SU-DHL-6 (cell line): Measurements from ENCODE around the gene RBM23.

Source experiments
- H2AFZ ChIP-seq: fragments of 200-600 bp; sonication (generic); 2 replicates; pipeline ENCODE4 v1.6.1; 2014; ENCODE audit warnings: low read depth, mild to moderate bottlenecking, moderate library complexity, mixed read lengths, antibody characterized with exemption, low read length; ENCODE audit not compliant: severe bottlenecking
- H3F3A ChIP-seq: fragments of 200-600 bp; shearing (Covaris generic); 2 replicates; pipeline ENCODE4 v1.6.0; 2016; ENCODE audit warnings: antibody characterized with exemption, mild to moderate bottlenecking; ENCODE audit not compliant: insufficient read depth
- H3K27ac ChIP-seq: fragments of 200-600 bp; sonication (generic); 2 replicates; pipeline ENCODE4 v1.5.1; 2016; ENCODE audit warnings: low read depth, mild to moderate bottlenecking, low read length, moderate library complexity, mixed read lengths
- H3K27me3 ChIP-seq: fragments of 200-600 bp; sonication (generic), shearing (Covaris generic); 2 replicates; pipeline ENCODE4 v1.6.0; 2014; ENCODE audit warnings: mild to moderate bottlenecking, low read length
- H3K36me3 ChIP-seq: fragments of 200-600 bp; sonication (generic); 2 replicates; pipeline ENCODE4 v1.6.1; 2014; ENCODE audit warnings: mild to moderate bottlenecking, low read length, mixed read lengths
- H3K4me2 ChIP-seq: fragments of 300-600, 200-600 bp; shearing (Covaris generic), sonication (generic); 2 replicates; pipeline ENCODE4 v1.6.0; 2014; ENCODE audit warnings: low read length, low read depth, mild to moderate bottlenecking; ENCODE audit not compliant: poor library complexity, severe bottlenecking
- H3K4me3 ChIP-seq: fragments of 200-600 bp; sonication (generic); 2 replicates; pipeline ENCODE4 v1.5.1; 2014; ENCODE audit warnings: antibody characterized with exemption, low read length, mild to moderate bottlenecking, mixed read lengths; ENCODE audit not compliant: insufficient read depth, poor library complexity, severe bottlenecking
- H3K79me2 ChIP-seq: fragments of 200-600 bp; sonication (generic); 2 replicates; pipeline ENCODE4 v1.6.1; 2014; ENCODE audit warnings: mild to moderate bottlenecking, low read length, moderate library complexity; ENCODE audit not compliant: insufficient read depth
- H3K9ac ChIP-seq: fragments of 200-600 bp; sonication (generic); 2 replicates; pipeline ENCODE4 v1.7.0; 2014; ENCODE audit warnings: mild to moderate bottlenecking, low read length
- H3K9me2 ChIP-seq: fragments of 200-600 bp; sonication (generic); replicated peaks from 2 replicates; pipeline ENCODE4 v1.6.1; 2014; ENCODE audit warnings: low read length; ENCODE audit not compliant: insufficient read depth
- H3K9me3 ChIP-seq: fragments of 200-600 bp; sonication (generic); 2 replicates; pipeline ENCODE4 v1.6.1; 2014; ENCODE audit warnings: low read length, mixed read lengths; ENCODE audit not compliant: insufficient read depth
- H4K20me1 ChIP-seq: fragments of 200-600 bp; sonication (generic); 2 replicates; pipeline ENCODE4 v1.6.1; 2014; ENCODE audit warnings: low read depth, mild to moderate bottlenecking, antibody characterized with exemption, low read length, moderate library complexity, mixed read lengths
- EZH2phosphoT487 ChIP-seq: fragments of 200-600 bp; sonication (generic), shearing (Covaris generic); conservative IDR thresholded peaks from 2 replicates; pipeline ENCODE4 v1.6.1; 2018; ENCODE audit warnings: mild to moderate bottlenecking, antibody characterized with exemption, low read length, moderate library complexity, mixed read lengths
- TF ChIP-seq, protein P1 (sequence below): fragments of 200-600 bp; sonication (generic); IDR thresholded peaks from one replicate; pipeline ENCODE4 v1.5.1; 2017; ENCODE audit warnings: antibody characterized with exemption, mild to moderate bottlenecking, low read length, moderate library complexity; ENCODE audit not compliant: insufficient read depth, poor library complexity, severe bottlenecking

RBM23 gene

DNA sequence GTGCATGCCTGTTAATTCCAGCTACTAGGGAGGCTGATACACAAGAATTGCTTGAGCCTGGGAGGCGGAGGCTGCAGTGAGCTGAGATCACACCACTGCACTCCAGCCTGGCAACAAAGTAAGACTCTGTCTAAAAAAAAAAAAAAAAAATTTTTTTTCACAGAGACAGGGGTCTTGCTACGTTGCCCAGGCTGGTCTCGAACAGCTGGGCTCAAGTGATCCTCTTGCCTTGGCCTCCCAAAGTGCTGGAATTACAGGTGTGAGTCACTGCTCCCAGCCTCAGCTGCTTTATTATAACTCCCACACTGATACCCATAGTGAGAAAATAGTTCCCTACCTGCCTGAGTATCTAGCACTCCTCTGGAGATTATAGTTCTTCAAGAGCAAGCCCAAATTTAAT, 26.7 kb upstream of the RBM23 start:
- H3K4me2 ChIP-seq: no peak overlapping the region
- no peak for TF ChIP-seq EZH2phosphoT487
- TF ChIP-seq, protein P1, sequence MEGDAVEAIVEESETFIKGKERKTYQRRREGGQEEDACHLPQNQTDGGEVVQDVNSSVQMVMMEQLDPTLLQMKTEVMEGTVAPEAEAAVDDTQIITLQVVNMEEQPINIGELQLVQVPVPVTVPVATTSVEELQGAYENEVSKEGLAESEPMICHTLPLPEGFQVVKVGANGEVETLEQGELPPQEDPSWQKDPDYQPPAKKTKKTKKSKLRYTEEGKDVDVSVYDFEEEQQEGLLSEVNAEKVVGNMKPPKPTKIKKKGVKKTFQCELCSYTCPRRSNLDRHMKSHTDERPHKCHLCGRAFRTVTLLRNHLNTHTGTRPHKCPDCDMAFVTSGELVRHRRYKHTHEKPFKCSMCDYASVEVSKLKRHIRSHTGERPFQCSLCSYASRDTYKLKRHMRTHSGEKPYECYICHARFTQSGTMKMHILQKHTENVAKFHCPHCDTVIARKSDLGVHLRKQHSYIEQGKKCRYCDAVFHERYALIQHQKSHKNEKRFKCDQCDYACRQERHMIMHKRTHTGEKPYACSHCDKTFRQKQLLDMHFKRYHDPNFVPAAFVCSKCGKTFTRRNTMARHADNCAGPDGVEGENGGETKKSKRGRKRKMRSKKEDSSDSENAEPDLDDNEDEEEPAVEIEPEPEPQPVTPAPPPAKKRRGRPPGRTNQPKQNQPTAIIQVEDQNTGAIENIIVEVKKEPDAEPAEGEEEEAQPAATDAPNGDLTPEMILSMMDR: no peak
- no peak overlapping the region for H3K4me3 ChIP-seq
- no peak overlapping the region for H2AFZ ChIP-seq
- no peaks in the 10 kb centered on the region for H4K20me1 ChIP-seq
- H3K27ac ChIP-seq: no peak overlapping the region
- 0 out of 2 replicates have a peak, but pooled peaks cover 3% of the 10 kb centered on the region for H3F3A ChIP-seq
- H3K79me2 ChIP-seq: no peaks in the 10 kb centered on the region
- no peaks in the 10 kb centered on the region for H3K27me3 ChIP-seq
- no peak overlapping the region for H3K9ac ChIP-seq
- no peaks in the 10 kb centered on the region for H3K9me3 ChIP-seq
- H3K36me3 ChIP-seq: 0 out of 2 replicates have a peak, but pooled peaks cover 7% of the 10 kb centered on the region
- no peaks in the 10 kb centered on the region for H3K9me2 ChIP-seq

DNA sequence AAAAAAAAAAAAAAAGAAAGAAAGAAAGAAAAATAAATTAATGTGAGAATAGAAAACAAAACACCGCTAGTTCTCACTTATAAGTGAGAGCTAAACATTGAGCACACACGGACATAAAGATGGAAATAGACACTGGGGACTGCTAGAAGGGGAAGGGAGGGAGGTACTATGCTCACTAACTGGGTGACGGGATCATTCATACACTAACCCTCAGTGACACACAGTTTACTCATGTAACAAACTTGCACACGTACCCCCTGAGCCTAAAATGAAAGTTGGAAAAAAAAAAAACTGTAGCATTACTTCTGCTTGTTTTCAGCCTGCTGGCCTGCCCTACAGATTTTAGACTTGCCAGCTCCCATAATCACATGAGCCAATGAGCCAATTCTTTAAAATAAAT, 20.7 kb upstream of the RBM23 start:
- H3K4me3 ChIP-seq: no peak overlapping the region
- H3K27ac ChIP-seq: no peak overlapping the region
- H3K36me3 ChIP-seq: no peaks in the 10 kb centered on the region; the same call in 1 of the 2 replicates
- H3K79me2 ChIP-seq: no peaks in the 10 kb centered on the region
- no peak overlapping the region for H3K4me2 ChIP-seq
- no peaks in the 10 kb centered on the region for H3K9me2 ChIP-seq
- no peaks in the 10 kb centered on the region for H4K20me1 ChIP-seq
- H3K9me3 ChIP-seq: no peaks in the 10 kb centered on the region
- TF ChIP-seq, protein P1: no peak
- TF ChIP-seq EZH2phosphoT487: no peak
- H3F3A ChIP-seq: no peaks in the 10 kb centered on the region
- H2AFZ ChIP-seq: no peak overlapping the region
- no peak overlapping the region for H3K9ac ChIP-seq
- no peaks in the 10 kb centered on the region for H3K27me3 ChIP-seq

DNA sequence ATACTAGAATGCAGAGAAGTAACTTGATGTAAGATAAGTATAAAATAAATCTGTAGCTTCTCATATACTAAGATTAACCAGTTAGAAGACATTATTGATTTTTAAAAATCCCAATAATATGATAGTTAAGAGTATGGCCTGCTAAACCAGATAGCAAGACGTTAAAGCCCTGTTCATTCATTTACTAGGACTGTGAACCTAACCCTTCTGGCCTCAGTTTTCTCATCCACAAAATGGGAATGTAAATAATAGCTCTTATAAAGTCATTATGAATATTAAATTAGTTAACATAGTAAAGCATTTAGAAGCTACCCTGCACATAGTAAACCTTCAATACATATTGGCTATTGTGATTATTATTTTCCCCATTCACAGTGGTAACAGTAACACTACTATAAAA, 16.2 kb upstream of the RBM23 start:
- no peaks in the 10 kb centered on the region for H3K79me2 ChIP-seq
- H4K20me1 ChIP-seq: no peaks in the 10 kb centered on the region
- H3K27me3 ChIP-seq: no peaks in the 10 kb centered on the region
- no peaks in the 10 kb centered on the region; the same call in 1 of the 2 replicates for H3K36me3 ChIP-seq
- no peak overlapping the region for H3K27ac ChIP-seq
- no peaks in the 10 kb centered on the region for H3K9me2 ChIP-seq
- H3K9ac ChIP-seq: no peak overlapping the region
- H2AFZ ChIP-seq: no peak overlapping the region
- no peaks in the 10 kb centered on the region for H3K9me3 ChIP-seq
- no peak for TF ChIP-seq EZH2phosphoT487
- peaks cover 6% of the 10 kb centered on the region; the same call in 1 of the 2 replicates for H3F3A ChIP-seq
- no peak overlapping the region for H3K4me3 ChIP-seq
- H3K4me2 ChIP-seq: no peak overlapping the region

DNA sequence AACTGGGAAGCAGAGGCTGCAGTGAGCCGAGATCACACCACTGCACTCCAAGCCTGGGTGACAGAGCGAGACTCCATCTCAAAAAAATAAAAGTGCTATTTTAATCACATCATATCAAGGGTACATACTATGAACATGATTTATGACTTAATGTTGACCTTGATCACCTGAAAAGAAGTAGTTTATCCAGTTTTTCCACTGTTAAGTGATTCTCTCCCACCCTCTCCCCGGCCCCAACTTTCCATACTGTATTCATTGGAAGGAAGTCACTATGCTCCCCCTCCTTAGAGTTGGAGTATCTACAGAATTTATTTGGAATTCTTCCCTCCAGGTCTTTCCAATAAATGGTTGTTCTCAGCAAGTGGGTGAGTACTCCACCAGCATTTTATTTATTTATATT, 13.2 kb upstream of the RBM23 start:
- Histone ChIP-seq H3K9ac (no peak overlapping the region), H3K9me3 (no peaks in the 10 kb centered on the region), H3K27me3 (no peaks in the 10 kb centered on the region), H3K27ac (no peak overlapping the region), H3K4me3 (no peak overlapping the region), H3F3A (peaks cover 11% of the 10 kb centered on the region; the same call in 1 of the 2 replicates), H4K20me1 (no peaks in the 10 kb centered on the region), H3K4me2 (no peak overlapping the region), H3K79me2 (peaks cover 14% of the 10 kb centered on the region), H3K36me3 (no peaks in the 10 kb centered on the region; the same call in 1 of the 2 replicates), H3K9me2 (no peaks in the 10 kb centered on the region), H2AFZ (no peak overlapping the region)
- TF ChIP-seq, protein P1: no peak
- TF ChIP-seq EZH2phosphoT487: no peak
